Large intestine (tissue), 3 donors: ENCODE results near the gene NR4A3. TPM values are rescaled to one million over a fixed set of nuclear protein-coding genes. Genes with fewer than 3 reads are reported as not detected.
"Not testable (repeated sequence)": the region's sequence is repeated elsewhere in the genome, so short reads cannot be mapped to it uniquely, and the experiment has no call there.

Source experiments
- DNase-seq, 2 donors: peaks; one replicate each; pipeline versions ENCODE4 v3.0.0 to v3.0.0-alpha.2; 2013
- H3K27ac ChIP-seq: one replicate; pipeline ENCODE4 v1.5.1; 2013; ENCODE audit warnings: low read length
- H3K27me3 ChIP-seq: 2 replicates; pipeline ENCODE4 v1.6.1; 2013; ENCODE audit warnings: low read length; ENCODE audit not compliant: control insufficient read depth, insufficient read depth
- H3K36me3 ChIP-seq: 2 replicates; pipeline ENCODE4 v1.6.1; 2013; ENCODE audit warnings: low read length; ENCODE audit not compliant: control insufficient read depth, insufficient read depth
- H3K4me1 ChIP-seq: one replicate; pipeline ENCODE4 v1.6.1; 2013; ENCODE audit warnings: low read length; ENCODE audit not compliant: control insufficient read depth, insufficient read depth
- H3K4me3 ChIP-seq: one replicate; pipeline ENCODE4 v1.5.1; 2013; ENCODE audit warnings: low read length
- H3K9me3 ChIP-seq: one replicate; pipeline ENCODE4 v1.6.1; 2013; ENCODE audit warnings: mild to moderate bottlenecking, low read depth, low read length, moderate library complexity; ENCODE audit not compliant: control insufficient read depth
- WGBS: methylation state at CpG from one replicate; pipeline ENCODE4 v1.1.5; 2013; ENCODE audit warnings: low lambda C conversion rate; ENCODE audit not compliant: insufficient coverage; 5-methylcytosine and 5-hydroxymethylcytosine counted together
- polyA plus RNA-seq: library from polyadenylated mRNA; unstranded; fragments of 120-200 nt; gene quantifications from one replicate; pipeline ENCODE4 v1.2.1, GENCODE V29; 2013

The NR4A3 gene
- polyA plus RNA-seq, 1 donor, result 1.4 TPM

DNA sequence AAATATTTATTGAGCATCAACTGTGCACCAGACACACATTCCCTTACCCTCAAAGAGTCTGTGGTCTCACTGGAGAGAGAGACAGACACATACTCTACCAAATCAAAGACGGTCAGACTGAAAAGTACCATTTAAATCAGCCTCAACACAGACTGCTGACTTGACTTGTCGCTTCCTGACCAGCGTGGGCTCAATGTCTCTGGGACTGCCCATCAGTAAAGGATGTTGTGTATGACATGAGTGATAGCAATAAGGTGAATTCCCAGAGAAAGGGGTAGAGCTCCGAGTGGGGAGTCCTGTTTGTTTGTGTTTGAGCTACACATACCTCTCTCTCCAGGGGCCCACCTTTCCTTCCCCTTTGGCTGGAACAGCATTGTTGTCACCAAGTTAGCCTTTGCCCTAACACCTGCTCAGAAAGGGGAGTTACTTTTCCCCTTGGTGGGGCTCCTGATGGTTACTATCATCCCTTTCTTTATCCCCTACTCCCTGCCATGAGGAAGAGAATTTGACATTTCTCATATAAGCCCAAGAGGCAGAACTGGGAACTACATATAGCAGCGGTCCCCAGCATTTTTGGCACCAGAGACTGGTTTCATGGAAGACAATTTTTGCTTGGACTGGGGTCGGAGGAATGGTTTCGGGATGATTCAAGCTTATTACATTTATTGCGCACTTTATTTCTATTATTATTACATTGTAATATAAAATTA, 33.9 kb downstream of the NR4A3 start:
- Histone ChIP-seq H3K27ac (no peak overlapping the region), H3K4me3 (no peak overlapping the region), H3K27me3 (no peaks in the 10 kb centered on the region), H3K4me1 (no peaks in the 10 kb centered on the region), H3K9me3 (no peaks in the 10 kb centered on the region), H3K36me3 (no peaks in the 10 kb centered on the region)
- no peak for DNase-seq
- 90% methylated on average over 2 of the region's 8 CpGs for WGBS

- H3K27ac ChIP-seq, H3K36me3 ChIP-seq, DNase-seq, H3K9me3 ChIP-seq, H3K27me3 ChIP-seq, H3K4me1 ChIP-seq, H3K4me3 ChIP-seq: not testable (repeated sequence)
- no CpG with 5 or more reads among the region's 3 CpGs for WGBS
Measured at GRCh38 chr9:99857576-99857975, 35.9 kb downstream of the NR4A3 start.

- WGBS, result no CpG with 5 or more reads among the region's 3 CpGs
- Histone ChIP-seq H3K4me1 (no peaks in the 10 kb centered on the region), H3K27ac (no peak overlapping the region), H3K27me3 (no peaks in the 10 kb centered on the region), H3K36me3 (no peaks in the 10 kb centered on the region), H3K4me3 (no peak overlapping the region), H3K9me3 (no peaks in the 10 kb centered on the region)
- DNase-seq, result no peak
Measured at GRCh38 chr9:99858087-99858486, 36.4 kb downstream of the NR4A3 start.

- H3K27ac ChIP-seq, result no peak overlapping the region
- no peaks in the 10 kb centered on the region for H3K9me3 ChIP-seq
- H3K4me1 ChIP-seq, result no peaks in the 10 kb centered on the region
- no peak for DNase-seq
- H3K27me3 ChIP-seq, result no peaks in the 10 kb centered on the region
- H3K4me3 ChIP-seq, result no peak overlapping the region
- no CpG with 5 or more reads among the region's 5 CpGs for WGBS
- H3K36me3 ChIP-seq, result no peaks in the 10 kb centered on the region
Measured at GRCh38 chr9:99859243-99859980, 37.7 kb downstream of the NR4A3 start.

- DNase-seq, result no peak
- no peaks in the 10 kb centered on the region for H3K27me3 ChIP-seq
- H3K9me3 ChIP-seq, result no peaks in the 10 kb centered on the region
- no peaks in the 10 kb centered on the region for H3K36me3 ChIP-seq
- H3K4me1 ChIP-seq, result no peaks in the 10 kb centered on the region
- no peak overlapping the region for H3K27ac ChIP-seq
- H3K4me3 ChIP-seq, result no peak overlapping the region
- 60% methylated on average over 1 of the region's 1 CpG for WGBS
Measured at GRCh38 chr9:99860266-99860665, 38.6 kb downstream of the NR4A3 start.

DNA sequence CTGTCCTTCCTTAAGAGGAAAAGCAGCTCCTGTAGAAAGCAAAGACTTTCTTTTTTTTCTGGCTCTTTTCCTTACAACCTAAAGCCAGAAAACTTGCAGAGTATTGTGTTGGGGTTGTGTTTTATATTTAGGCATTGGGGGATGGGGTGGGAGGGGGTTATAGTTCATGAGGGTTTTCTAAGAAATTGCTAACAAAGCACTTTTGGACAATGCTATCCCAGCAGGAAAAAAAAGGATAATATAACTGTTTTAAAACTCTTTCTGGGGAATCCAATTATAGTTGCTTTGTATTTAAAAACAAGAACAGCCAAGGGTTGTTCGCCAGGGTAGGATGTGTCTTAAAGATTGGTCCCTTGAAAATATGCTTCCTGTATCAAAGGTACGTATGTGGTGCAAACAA, 42.3 kb downstream of the NR4A3 start:
- WGBS, result no CpG with 5 or more reads among the region's 2 CpGs
- H3K4me3 ChIP-seq, result no peak overlapping the region
- H3K4me1 ChIP-seq, result no peaks in the 10 kb centered on the region
- H3K9me3 ChIP-seq, result no peaks in the 10 kb centered on the region
- DNase-seq, result no peak
- no peak overlapping the region for H3K27ac ChIP-seq
- H3K36me3 ChIP-seq, result no peaks in the 10 kb centered on the region
- no peaks in the 10 kb centered on the region for H3K27me3 ChIP-seq

- no CpG with 5 or more reads among the region's 2 CpGs for WGBS
- DNase-seq, result no peak
- no peaks in the 10 kb centered on the region for H3K36me3 ChIP-seq
- H3K4me3 ChIP-seq, result no peak overlapping the region
- no peak overlapping the region for H3K27ac ChIP-seq
- H3K27me3 ChIP-seq, result no peaks in the 10 kb centered on the region
- no peaks in the 10 kb centered on the region for H3K9me3 ChIP-seq
- H3K4me1 ChIP-seq, result no peaks in the 10 kb centered on the region
Measured at GRCh38 chr9:99866398-99866797, 44.7 kb downstream of the NR4A3 start.

GRCh38 chr9:99867536-99867935, 45.9 kb downstream of the NR4A3 start:
- H3K4me1 ChIP-seq, result no peaks in the 10 kb centered on the region
- WGBS, result 37% methylated on average over 2 of the region's 3 CpGs
- H3K27me3 ChIP-seq, result no peaks in the 10 kb centered on the region
- no peaks in the 10 kb centered on the region for H3K36me3 ChIP-seq
- H3K27ac ChIP-seq, result no peak overlapping the region
- DNase-seq, result no peak
- no peaks in the 10 kb centered on the region for H3K9me3 ChIP-seq
- no peak overlapping the region for H3K4me3 ChIP-seq

GRCh38 chr9:99867968-99868367, 46.3 kb downstream of the NR4A3 start:
- no peaks in the 10 kb centered on the region for H3K9me3 ChIP-seq
- no peaks in the 10 kb centered on the region for H3K4me1 ChIP-seq
- H3K27me3 ChIP-seq, result no peaks in the 10 kb centered on the region
- no peak overlapping the region for H3K27ac ChIP-seq
- no peak for DNase-seq
- H3K36me3 ChIP-seq, result no peaks in the 10 kb centered on the region
- no peak overlapping the region for H3K4me3 ChIP-seq

DNA sequence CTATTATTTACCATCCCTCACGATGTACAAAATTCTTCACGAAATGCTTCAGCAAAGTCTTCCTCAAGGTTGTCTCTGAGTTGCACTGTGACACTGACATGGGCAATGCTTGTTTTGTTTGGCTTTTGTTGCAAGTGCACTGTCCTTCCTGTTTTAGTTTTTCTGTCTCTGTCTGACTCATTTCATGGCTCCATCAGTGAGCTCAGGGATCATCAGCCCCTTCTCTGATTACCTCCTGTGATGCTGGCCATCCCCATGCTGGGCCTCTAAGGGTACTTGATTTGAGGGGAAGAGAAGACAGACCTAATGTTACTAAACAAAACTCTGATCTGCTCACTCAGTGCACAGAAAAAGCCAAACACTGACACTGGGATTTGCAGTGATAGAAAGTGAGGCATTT, 47.2 kb downstream of the NR4A3 start:
- Histone ChIP-seq H3K9me3 (no peaks in the 10 kb centered on the region), H3K4me1 (no peaks in the 10 kb centered on the region), H3K27me3 (no peaks in the 10 kb centered on the region), H3K36me3 (no peaks in the 10 kb centered on the region), H3K4me3 (no peak overlapping the region), H3K27ac (no peak overlapping the region)
- DNase-seq, result no peak
- no CpG with 5 or more reads among the region's 2 CpGs for WGBS

- Histone ChIP-seq H3K9me3 (no peaks in the 10 kb centered on the region), H3K27ac (no peak overlapping the region), H3K27me3 (no peaks in the 10 kb centered on the region), H3K36me3 (no peaks in the 10 kb centered on the region), H3K4me3 (no peak overlapping the region), H3K4me1 (no peaks in the 10 kb centered on the region)
- WGBS, result 83% methylated on average over 2 of the region's 5 CpGs
- no peak for DNase-seq
Measured at GRCh38 chr9:99870126-99870525, 48.4 kb downstream of the NR4A3 start.
